Measurements from ENCODE around the gene ACSS2.

ACSS2 gene

DNA sequence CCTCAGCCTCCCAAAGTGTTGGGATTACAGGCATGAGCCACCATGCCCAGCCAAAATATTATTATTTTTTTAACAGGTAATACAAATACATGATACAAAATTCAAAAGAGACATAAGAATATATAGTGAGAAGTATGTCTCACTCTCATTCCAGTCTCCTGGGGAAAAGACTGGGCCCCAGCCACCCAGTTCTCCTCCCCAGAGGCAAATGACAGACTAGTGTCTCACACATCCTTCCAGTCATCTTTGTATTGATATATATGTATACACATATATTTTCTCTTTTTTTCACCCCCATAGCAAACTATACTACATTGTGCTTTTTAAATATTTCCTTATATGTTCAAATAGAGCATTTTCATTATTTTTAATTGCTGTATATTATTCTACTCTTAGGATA, 70.9 kb downstream of the ACSS2 start:
- peaks cover 7% of the 10 kb centered on the region for H3K4me1 ChIP-seq (ENCODE audit: control insufficient read depth, insufficient read depth, low read length, unreplicated experiment)
- H3K36me3 ChIP-seq (ENCODE audit: insufficient read depth, low read length): peaks cover 7% of the 10 kb centered on the region; the same call in 1 of the 2 replicates
- peaks cover 7% of the 10 kb centered on the region for H3K79me2 ChIP-seq (ENCODE audit: control insufficient read depth, insufficient read depth, low read length, unreplicated experiment)
- no peak overlapping the region for H3K4me3 ChIP-seq (ENCODE audit: low read depth, low read length)
- H3K27me3 ChIP-seq (ENCODE audit: insufficient read depth, low read length): no peaks in the 10 kb centered on the region
- no peak overlapping the region for H3K27ac ChIP-seq (ENCODE audit: low read depth, low read length)
- no peak overlapping the region for H2AFZ ChIP-seq (ENCODE audit: low read length, unreplicated experiment)

DNA sequence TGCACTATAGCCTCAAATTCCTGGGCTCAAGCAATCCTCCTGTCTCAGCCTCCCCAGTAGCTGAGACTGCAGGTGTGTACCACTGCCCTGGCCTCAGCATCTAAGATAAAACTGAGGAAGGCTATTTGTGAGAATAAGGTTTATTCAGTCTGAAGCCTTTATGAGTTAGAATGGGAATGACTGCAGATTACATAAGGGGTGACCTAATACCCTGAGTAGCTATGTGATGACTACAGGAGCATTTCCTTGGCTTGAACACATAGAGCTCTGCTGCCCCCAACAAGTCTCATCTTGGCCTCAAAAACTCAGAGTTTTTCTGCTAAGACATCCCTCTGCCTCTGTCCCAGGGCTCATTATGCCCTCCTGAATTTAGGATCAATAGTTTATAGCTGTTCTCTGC, 71.6 kb downstream of the ACSS2 start:
- H3K79me2 ChIP-seq (ENCODE audit: control insufficient read depth, insufficient read depth, low read length, unreplicated experiment): peaks cover 9% of the 10 kb centered on the region
- H3K36me3 ChIP-seq (ENCODE audit: insufficient read depth, low read length): 0 out of 2 replicates have a peak, but pooled peaks cover under 1% of the 10 kb centered on the region
- no peak overlapping the region for H2AFZ ChIP-seq (ENCODE audit: low read length, unreplicated experiment)
- H3K4me3 ChIP-seq (ENCODE audit: low read depth, low read length): no peak overlapping the region
- H3K27ac ChIP-seq (ENCODE audit: low read depth, low read length): no peak overlapping the region
- peaks cover 11% of the 10 kb centered on the region for H3K4me1 ChIP-seq (ENCODE audit: control insufficient read depth, insufficient read depth, low read length, unreplicated experiment)
- H3K27me3 ChIP-seq (ENCODE audit: insufficient read depth, low read length): no peaks in the 10 kb centered on the region

DNA sequence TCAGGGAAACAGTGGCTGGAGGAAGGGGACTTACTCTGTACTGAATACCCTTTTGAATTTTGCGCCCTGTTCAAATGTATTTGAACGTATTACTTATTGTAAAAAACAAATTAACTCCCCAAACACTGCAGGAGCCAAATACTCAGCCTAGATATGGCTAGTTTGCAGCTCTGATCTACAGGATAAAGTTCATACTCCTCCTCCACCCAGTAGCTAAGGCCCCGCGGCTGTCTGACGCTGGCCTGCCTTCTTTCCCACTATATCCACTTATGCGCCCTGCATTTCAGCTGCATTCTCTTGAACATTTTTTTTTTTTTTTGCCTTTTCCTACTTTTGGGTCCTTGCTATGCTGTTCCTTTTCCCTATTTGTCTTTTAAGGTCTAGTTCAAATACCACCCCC, 72.7 kb downstream of the ACSS2 start:
- Histone ChIP-seq H3K79me2 (ENCODE audit: control insufficient read depth, insufficient read depth, low read length, unreplicated experiment) (peaks cover 16% of the 10 kb centered on the region), H3K27ac (ENCODE audit: low read depth, low read length) (no peak overlapping the region), H2AFZ (ENCODE audit: low read length, unreplicated experiment) (no peak overlapping the region), H3K36me3 (ENCODE audit: insufficient read depth, low read length) (no peaks in the 10 kb centered on the region), H3K27me3 (ENCODE audit: insufficient read depth, low read length) (no peaks in the 10 kb centered on the region), H3K4me3 (ENCODE audit: low read depth, low read length) (no peak overlapping the region), H3K4me1 (ENCODE audit: control insufficient read depth, insufficient read depth, low read length, unreplicated experiment) (peaks cover 12% of the 10 kb centered on the region)

DNA sequence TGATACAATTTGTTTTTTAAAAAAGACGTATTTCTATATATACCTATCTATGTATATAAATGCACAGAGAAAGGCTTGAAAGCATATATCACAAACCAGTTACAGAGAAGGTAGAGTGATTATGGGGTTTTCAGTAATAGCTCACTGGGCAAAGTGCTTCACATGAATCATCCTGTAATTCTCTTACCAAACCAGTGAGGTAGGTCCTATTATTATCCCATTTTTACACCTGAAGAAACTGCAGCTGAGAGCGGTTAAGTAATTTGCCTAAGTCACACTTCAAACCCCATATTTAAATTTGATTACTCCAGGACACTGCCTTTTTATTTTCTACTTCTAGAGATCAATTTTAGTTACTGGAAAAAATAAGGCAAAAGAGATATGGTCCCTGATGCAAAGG, 74.8 kb downstream of the ACSS2 start:
- no peaks in the 10 kb centered on the region for H3K27me3 ChIP-seq (ENCODE audit: insufficient read depth, low read length)
- H3K27ac ChIP-seq (ENCODE audit: low read depth, low read length): no peak overlapping the region
- peaks cover 24% of the 10 kb centered on the region for H3K79me2 ChIP-seq (ENCODE audit: control insufficient read depth, insufficient read depth, low read length, unreplicated experiment)
- no peaks in the 10 kb centered on the region for H3K36me3 ChIP-seq (ENCODE audit: insufficient read depth, low read length)
- no peak overlapping the region for H3K4me3 ChIP-seq (ENCODE audit: low read depth, low read length)
- peaks cover 7% of the 10 kb centered on the region for H3K4me1 ChIP-seq (ENCODE audit: control insufficient read depth, insufficient read depth, low read length, unreplicated experiment)
- no peak overlapping the region for H2AFZ ChIP-seq (ENCODE audit: low read length, unreplicated experiment)

- Histone ChIP-seq H3K36me3 (ENCODE audit: insufficient read depth, low read length) (no peaks in the 10 kb centered on the region), H3K79me2 (ENCODE audit: control insufficient read depth, insufficient read depth, low read length, unreplicated experiment) (peaks cover 24% of the 10 kb centered on the region), H3K27ac (ENCODE audit: low read depth, low read length) (no peak overlapping the region), H2AFZ (ENCODE audit: low read length, unreplicated experiment) (no peak overlapping the region), H3K4me1 (ENCODE audit: control insufficient read depth, insufficient read depth, low read length, unreplicated experiment) (peaks cover 7% of the 10 kb centered on the region), H3K4me3 (ENCODE audit: low read depth, low read length) (no peak overlapping the region), H3K27me3 (ENCODE audit: insufficient read depth, low read length) (no peaks in the 10 kb centered on the region)
These were observed 75.2 kb downstream of the ACSS2 start for GRCh38 chr20:34951652-34952051.

DNA sequence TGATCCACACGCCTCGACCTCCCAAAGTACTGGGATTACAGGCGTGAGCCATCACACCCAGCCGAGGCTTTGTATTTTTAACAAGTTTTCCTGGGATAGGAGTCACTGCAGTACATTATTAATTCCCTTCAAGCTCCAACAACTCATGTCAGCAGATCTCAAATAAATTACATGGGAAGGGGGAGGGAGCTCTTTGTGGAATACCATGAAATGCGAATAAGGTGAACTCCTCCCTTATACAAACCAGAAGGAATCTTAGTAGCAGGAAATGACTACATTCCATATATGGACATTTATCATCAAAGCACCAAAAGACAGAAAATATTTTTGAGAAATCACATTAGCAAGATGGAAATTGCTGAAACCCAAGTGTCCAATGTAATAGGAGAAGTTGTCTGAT, 76.3 kb downstream of the ACSS2 start:
- Histone ChIP-seq H3K4me1 (ENCODE audit: control insufficient read depth, insufficient read depth, low read length, unreplicated experiment) (peaks cover 7% of the 10 kb centered on the region), H3K27ac (ENCODE audit: low read depth, low read length) (no peak overlapping the region)

GRCh38 chr20:34953960-34954359, 77.5 kb downstream of the ACSS2 start:
- peaks cover 7% of the 10 kb centered on the region for H3K4me1 ChIP-seq (ENCODE audit: control insufficient read depth, insufficient read depth, low read length, unreplicated experiment)
- H3K4me3 ChIP-seq (ENCODE audit: low read depth, low read length): no peak overlapping the region
- H3K27me3 ChIP-seq (ENCODE audit: insufficient read depth, low read length): no peaks in the 10 kb centered on the region
- no peaks in the 10 kb centered on the region for H3K36me3 ChIP-seq (ENCODE audit: insufficient read depth, low read length)
- H2AFZ ChIP-seq (ENCODE audit: low read length, unreplicated experiment): no peak overlapping the region
- no peak overlapping the region for H3K27ac ChIP-seq (ENCODE audit: low read depth, low read length)
- H3K79me2 ChIP-seq (ENCODE audit: control insufficient read depth, insufficient read depth, low read length, unreplicated experiment): peaks cover 24% of the 10 kb centered on the region

More for the DNA sequence above, 76.3 kb downstream of the ACSS2 start:
- H3K79me2 ChIP-seq (ENCODE audit: control insufficient read depth, insufficient read depth, low read length, unreplicated experiment): peaks cover 24% of the 10 kb centered on the region
- no peaks in the 10 kb centered on the region for H3K36me3 ChIP-seq (ENCODE audit: insufficient read depth, low read length)
- H3K4me3 ChIP-seq (ENCODE audit: low read depth, low read length): no peak overlapping the region
- H3K27me3 ChIP-seq (ENCODE audit: insufficient read depth, low read length): no peaks in the 10 kb centered on the region
- no peak overlapping the region for H2AFZ ChIP-seq (ENCODE audit: low read length, unreplicated experiment)

DNA sequence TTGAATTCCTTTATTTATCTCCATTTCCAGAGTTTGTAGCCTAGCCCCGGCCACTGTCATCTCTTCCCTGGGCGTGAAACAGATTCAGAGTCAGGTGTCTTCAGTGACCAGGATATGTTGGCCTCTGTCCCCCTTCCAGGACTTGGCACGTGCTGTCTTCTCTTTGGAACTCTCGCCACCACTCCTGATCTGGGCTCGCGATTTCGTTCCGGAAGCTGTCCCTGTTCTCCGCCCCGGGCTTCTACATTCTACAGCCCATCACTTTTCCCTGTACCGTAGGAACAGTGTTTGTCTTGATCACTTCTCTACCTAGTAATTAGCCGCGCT, 78.5 kb downstream of the ACSS2 start:
- Histone ChIP-seq H3K4me3 (ENCODE audit: low read depth, low read length) (peak overlapping the region; percentile 86), H3K79me2 (ENCODE audit: control insufficient read depth, insufficient read depth, low read length, unreplicated experiment) (peaks cover 24% of the 10 kb centered on the region), H3K36me3 (ENCODE audit: insufficient read depth, low read length) (no peaks in the 10 kb centered on the region), H2AFZ (ENCODE audit: low read length, unreplicated experiment) (peak overlapping the region; percentile 86), H3K4me1 (ENCODE audit: control insufficient read depth, insufficient read depth, low read length, unreplicated experiment) (peaks cover 7% of the 10 kb centered on the region), H3K27me3 (ENCODE audit: insufficient read depth, low read length) (no peaks in the 10 kb centered on the region), H3K27ac (ENCODE audit: low read depth, low read length) (peak overlapping the region; percentile 57)

GRCh38 chr20:34955231-34956040, 79.0 kb downstream of the ACSS2 start, which contains the start of the genes GSS and MYH7B:
Gene GSS, minus strand, starts transcription at chr20:34955806. Its CDS starts 3,954 bp downstream, at chr20:34951852.
Gene MYH7B, plus strand, starts transcription at chr20:34955868. Its CDS starts 22,138 bp downstream, at chr20:34978006.
- Histone ChIP-seq H2AFZ (ENCODE audit: low read length, unreplicated experiment) (peak within 1 kb of the TSS; percentile 86), H3K4me1 (ENCODE audit: control insufficient read depth, insufficient read depth, low read length, unreplicated experiment) (peaks cover 7% of the 10 kb centered on the region), H3K27ac (ENCODE audit: low read depth, low read length) (peak within 1 kb of the TSS; percentile 57), H3K79me2 (ENCODE audit: control insufficient read depth, insufficient read depth, low read length, unreplicated experiment) (peaks cover 24% of the 10 kb centered on the region), H3K27me3 (ENCODE audit: insufficient read depth, low read length) (no peaks in the 10 kb centered on the region), H3K36me3 (ENCODE audit: insufficient read depth, low read length) (no peaks in the 10 kb centered on the region), H3K4me3 (ENCODE audit: low read depth, low read length) (peak within 1 kb of the TSS; percentile 86)

- no peaks in the 10 kb centered on the region for H3K36me3 ChIP-seq (ENCODE audit: insufficient read depth, low read length)
- H3K27me3 ChIP-seq (ENCODE audit: insufficient read depth, low read length): no peaks in the 10 kb centered on the region
- H3K4me3 ChIP-seq (ENCODE audit: low read depth, low read length): peak overlapping the region; percentile 86
- no peak overlapping the region for H3K27ac ChIP-seq (ENCODE audit: low read depth, low read length)
- peaks cover 7% of the 10 kb centered on the region for H3K4me1 ChIP-seq (ENCODE audit: control insufficient read depth, insufficient read depth, low read length, unreplicated experiment)
- peak overlapping the region; percentile 51 for H2AFZ ChIP-seq (ENCODE audit: low read length, unreplicated experiment)
- peaks cover 24% of the 10 kb centered on the region for H3K79me2 ChIP-seq (ENCODE audit: control insufficient read depth, insufficient read depth, low read length, unreplicated experiment)
These were observed 79.6 kb downstream of the ACSS2 start for GRCh38 chr20:34956041-34956458.
